ENCODE measurements around the gene KCNH3. TPM values are rescaled to one million over a fixed set of nuclear protein-coding genes. Genes with fewer than 3 reads are reported as not detected.

The KCNH3 gene
- total and polyA plus RNA-seq, 10 of the 15 experiments (the other 5 are each of a cell fraction or from before 2014, with no cell fraction given) = 0.03 to 0.45 (median 0.08) TPM; not detected in 5

DNA sequence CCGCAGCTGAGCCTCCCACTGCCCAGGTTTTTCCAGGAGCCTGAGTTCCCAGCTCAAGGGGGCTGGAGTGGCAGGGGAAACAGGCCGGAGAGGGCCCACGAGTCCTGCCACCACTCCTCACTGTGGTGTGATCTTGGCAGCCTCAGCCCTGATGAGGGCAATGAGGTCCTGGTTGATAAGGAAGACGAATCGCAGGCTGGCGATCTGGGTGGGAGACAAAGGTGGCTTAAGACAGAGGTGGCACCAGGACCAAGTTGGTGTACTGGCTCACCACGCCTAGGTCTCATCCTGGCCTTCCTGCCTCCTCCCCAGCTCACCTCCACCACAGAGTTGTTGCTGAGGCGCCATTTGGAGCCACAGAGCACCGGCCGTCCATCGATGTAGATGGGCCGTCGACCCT lies 19.7 kb downstream of the KCNH3 start:
- no peak overlapping the region for H3K27ac ChIP-seq (ENCODE audit: control insufficient read depth, insufficient read depth)
- no peak overlapping the region for H3K9ac ChIP-seq (ENCODE audit: control insufficient read depth, insufficient read depth, low read length)
- ChIA-PET RAD21 (ENCODE audit: unreplicated experiment) (no interaction called here), POLR2A (no interaction called here), SMC1A (ENCODE audit: uncharacterized antibody, unreplicated experiment) (no interaction called here), CTCF (interaction anchor here (1.1 kb wide), 1 partner anchor 200 kb away, joined by 7 read pairs; no protein-coding TSS in a partner anchor)
- H3K79me2 ChIP-seq (ENCODE audit: control insufficient read depth, insufficient read depth, low read length) = no peaks in the 10 kb centered on the region
- TF ChIP-seq PAX5 (IDR thresholded peaks at IDR 0.05; ENCODE audit: borderline replicate concordance, low read depth, low read length) (no peak), POLR2A (IDR thresholded peaks at IDR 0.05; ENCODE audit: low read depth, low read length) (peak; percentile 23; the same call in 1 of the 2 replicates)
- TF ChIP-seq, protein P1, sequence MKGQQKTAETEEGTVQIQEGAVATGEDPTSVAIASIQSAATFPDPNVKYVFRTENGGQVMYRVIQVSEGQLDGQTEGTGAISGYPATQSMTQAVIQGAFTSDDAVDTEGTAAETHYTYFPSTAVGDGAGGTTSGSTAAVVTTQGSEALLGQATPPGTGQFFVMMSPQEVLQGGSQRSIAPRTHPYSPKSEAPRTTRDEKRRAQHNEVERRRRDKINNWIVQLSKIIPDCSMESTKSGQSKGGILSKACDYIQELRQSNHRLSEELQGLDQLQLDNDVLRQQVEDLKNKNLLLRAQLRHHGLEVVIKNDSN (IDR thresholded peaks at IDR 0.05; ENCODE audit: borderline replicate concordance, extremely low read length, insufficient read depth, low read depth, low read length) = no peak
- 90% methylated on average over 13 of the region's 13 CpGs for WGBS (ENCODE audit: insufficient coverage, insufficient replicate concordance, low lambda C conversion rate, missing lambda C conversion rate)
- intact Hi-C loops (cut with micrococcal nuclease; ENCODE audit: unreplicated experiment) (no loop called here), in situ Hi-C loops (cut with MboI) (no loop called here)
- H3K36me3 ChIP-seq (ENCODE audit: control insufficient read depth in 2 of 2, insufficient read depth in 2 of 2, low read length in 1 of 2) = peaks cover 23 to 27% of the 10 kb centered on the region in 2 experiments
- ATAC-seq = no peak
- H3K4me2 ChIP-seq (ENCODE audit: control insufficient read depth, insufficient read depth) = no peak overlapping the region
- no peaks in the 10 kb centered on the region for H3K9me3 ChIP-seq (replicated peaks; ENCODE audit: control insufficient read depth, insufficient read depth, low read length)
- no peaks in the 10 kb centered on the region for H4K20me1 ChIP-seq (ENCODE audit: control insufficient read depth, insufficient read depth)
- H2AFZ ChIP-seq (ENCODE audit: control insufficient read depth, low read depth, low read length) = no peak overlapping the region
- DNase-seq (ENCODE audit: low read depth, low spot score) = no peak
- H3K4me3 ChIP-seq = no peak overlapping the region
- no TSS peak for BruUV-seq (replicated peaks)
- FAIRE-seq = no peak
- no peaks in the 10 kb centered on the region for H3K4me1 ChIP-seq (ENCODE audit: control insufficient read depth, insufficient read depth, low read length)
- no peaks in the 10 kb centered on the region for H3K27me3 ChIP-seq (replicated peaks in 1 of 2; ENCODE audit: control insufficient read depth in 2 of 2, insufficient read depth in 2 of 2, low read length in 1 of 2)

DNA sequence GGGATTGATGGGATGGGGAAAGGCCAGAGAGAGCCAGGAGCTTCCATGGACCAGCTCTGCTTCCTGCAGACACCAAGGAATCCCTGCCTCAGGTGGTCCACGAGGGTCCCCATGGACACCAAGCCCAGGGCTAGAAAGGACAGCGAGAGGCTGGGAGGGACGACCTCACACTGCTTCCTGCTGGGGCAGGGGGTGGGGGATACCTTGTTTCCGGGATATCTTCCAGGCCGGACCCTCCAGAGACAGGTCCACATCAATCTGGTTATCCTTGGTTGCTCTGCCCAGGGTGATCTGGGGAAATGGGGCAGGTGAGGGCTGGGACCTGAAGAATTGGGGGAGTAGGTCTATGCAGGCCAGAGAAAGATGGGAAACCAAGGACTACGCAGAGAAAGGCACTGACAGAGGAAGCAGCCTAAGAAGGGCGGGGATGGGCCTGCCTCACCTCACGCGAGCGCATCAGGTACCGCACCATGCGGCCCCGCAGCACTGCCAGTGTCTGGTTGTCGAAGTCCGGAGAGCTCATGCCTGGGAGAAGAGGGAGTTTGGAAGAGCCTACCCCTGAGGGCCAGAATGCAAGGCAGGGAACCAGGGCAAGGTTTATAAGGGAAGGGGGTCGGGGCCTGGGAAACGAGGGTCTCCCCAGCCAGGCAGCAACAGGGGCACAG lies 20.3 kb downstream of the KCNH3 start:
- in situ Hi-C loops (cut with MboI) (no loop called here), intact Hi-C loops (cut with micrococcal nuclease; ENCODE audit: unreplicated experiment) (no loop called here)
- no peaks in the 10 kb centered on the region for H3K4me1 ChIP-seq (ENCODE audit: control insufficient read depth, insufficient read depth, low read length)
- H3K9me3 ChIP-seq (replicated peaks; ENCODE audit: control insufficient read depth, insufficient read depth, low read length) = no peaks in the 10 kb centered on the region
- no peaks in the 10 kb centered on the region for H3K27me3 ChIP-seq (replicated peaks in 1 of 2; ENCODE audit: control insufficient read depth in 2 of 2, insufficient read depth in 2 of 2, low read length in 1 of 2)
- H4K20me1 ChIP-seq (ENCODE audit: control insufficient read depth, insufficient read depth) = no peaks in the 10 kb centered on the region
- no peak overlapping the region for H3K27ac ChIP-seq (ENCODE audit: control insufficient read depth, insufficient read depth)
- no peak overlapping the region for H3K4me3 ChIP-seq
- ATAC-seq = no peak
- no peaks in the 10 kb centered on the region for H3K79me2 ChIP-seq (ENCODE audit: control insufficient read depth, insufficient read depth, low read length)
- no peak for FAIRE-seq
- SMC1A ChIA-PET (ENCODE audit: uncharacterized antibody, unreplicated experiment) = no interaction called here
- no peak overlapping the region for H2AFZ ChIP-seq (ENCODE audit: control insufficient read depth, low read depth, low read length)
- CTCF ChIA-PET = interaction anchor here (1.1 to 3.0 kb wide), 2 partner anchors 22 to 201 kb away, joined by 7 to 8 read pairs; no protein-coding TSS in a partner anchor
- 96% methylated on average over 13 of the region's 17 CpGs for WGBS (ENCODE audit: insufficient coverage, insufficient replicate concordance, low lambda C conversion rate, missing lambda C conversion rate)
- no peak for DNase-seq (ENCODE audit: low read depth, low spot score)
- BruUV-seq (replicated peaks) = no TSS peak
- peaks cover 23 to 27% of the 10 kb centered on the region in 2 experiments for H3K36me3 ChIP-seq (ENCODE audit: control insufficient read depth in 2 of 2, insufficient read depth in 2 of 2, low read length in 1 of 2)
- H3K4me2 ChIP-seq (ENCODE audit: control insufficient read depth, insufficient read depth) = no peak overlapping the region
- no peak overlapping the region for H3K9ac ChIP-seq (ENCODE audit: control insufficient read depth, insufficient read depth, low read length)
- RAD21 ChIA-PET (ENCODE audit: unreplicated experiment) = no interaction called here
- POLR2A ChIA-PET = no interaction called here
- no peak for TF ChIP-seq SIX5 (IDR thresholded peaks at IDR 0.05; ENCODE audit: low read depth, low read length, severe bottlenecking)
- TF ChIP-seq JUND (IDR thresholded peaks at IDR 0.05; ENCODE audit: low read depth, low read length) = no peak
- no peak for TF ChIP-seq RELA (IDR thresholded peaks at IDR 0.05; ENCODE audit: borderline replicate concordance, partially characterized antibody)
- no peak for TF ChIP-seq ETV6 (conservative IDR thresholded peaks at IDR 0.05 in 1 of 2, IDR thresholded peaks at IDR 0.05 in 1 of 2; ENCODE audit: borderline replicate concordance in 1 of 2, low read depth in 1 of 2)
- TF ChIP-seq, protein P2, sequence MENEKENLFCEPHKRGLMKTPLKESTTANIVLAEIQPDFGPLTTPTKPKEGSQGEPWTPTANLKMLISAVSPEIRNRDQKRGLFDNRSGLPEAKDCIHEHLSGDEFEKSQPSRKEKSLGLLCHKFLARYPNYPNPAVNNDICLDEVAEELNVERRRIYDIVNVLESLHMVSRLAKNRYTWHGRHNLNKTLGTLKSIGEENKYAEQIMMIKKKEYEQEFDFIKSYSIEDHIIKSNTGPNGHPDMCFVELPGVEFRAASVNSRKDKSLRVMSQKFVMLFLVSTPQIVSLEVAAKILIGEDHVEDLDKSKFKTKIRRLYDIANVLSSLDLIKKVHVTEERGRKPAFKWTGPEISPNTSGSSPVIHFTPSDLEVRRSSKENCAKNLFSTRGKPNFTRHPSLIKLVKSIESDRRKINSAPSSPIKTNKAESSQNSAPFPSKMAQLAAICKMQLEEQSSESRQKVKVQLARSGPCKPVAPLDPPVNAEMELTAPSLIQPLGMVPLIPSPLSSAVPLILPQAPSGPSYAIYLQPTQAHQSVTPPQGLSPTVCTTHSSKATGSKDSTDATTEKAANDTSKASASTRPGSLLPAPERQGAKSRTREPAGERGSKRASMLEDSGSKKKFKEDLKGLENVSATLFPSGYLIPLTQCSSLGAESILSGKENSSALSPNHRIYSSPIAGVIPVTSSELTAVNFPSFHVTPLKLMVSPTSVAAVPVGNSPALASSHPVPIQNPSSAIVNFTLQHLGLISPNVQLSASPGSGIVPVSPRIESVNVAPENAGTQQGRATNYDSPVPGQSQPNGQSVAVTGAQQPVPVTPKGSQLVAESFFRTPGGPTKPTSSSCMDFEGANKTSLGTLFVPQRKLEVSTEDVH (IDR thresholded peaks at IDR 0.05; ENCODE audit: low read depth, partially characterized antibody) = no peak
- no peak for TF ChIP-seq SREBF2 (IDR thresholded peaks at IDR 0.05; ENCODE audit: low read length)
- TF ChIP-seq, protein P3, sequence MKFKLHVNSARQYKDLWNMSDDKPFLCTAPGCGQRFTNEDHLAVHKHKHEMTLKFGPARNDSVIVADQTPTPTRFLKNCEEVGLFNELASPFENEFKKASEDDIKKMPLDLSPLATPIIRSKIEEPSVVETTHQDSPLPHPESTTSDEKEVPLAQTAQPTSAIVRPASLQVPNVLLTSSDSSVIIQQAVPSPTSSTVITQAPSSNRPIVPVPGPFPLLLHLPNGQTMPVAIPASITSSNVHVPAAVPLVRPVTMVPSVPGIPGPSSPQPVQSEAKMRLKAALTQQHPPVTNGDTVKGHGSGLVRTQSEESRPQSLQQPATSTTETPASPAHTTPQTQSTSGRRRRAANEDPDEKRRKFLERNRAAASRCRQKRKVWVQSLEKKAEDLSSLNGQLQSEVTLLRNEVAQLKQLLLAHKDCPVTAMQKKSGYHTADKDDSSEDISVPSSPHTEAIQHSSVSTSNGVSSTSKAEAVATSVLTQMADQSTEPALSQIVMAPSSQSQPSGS (IDR thresholded peaks at IDR 0.05; ENCODE audit: low read length) = no peak
- TF ChIP-seq MYC (IDR thresholded peaks at IDR 0.05; ENCODE audit: insufficient read depth, insufficient read length, insufficient replicate concordance, low read length, severe bottlenecking) = no peak
